ENCODE measurements around the gene GALM. TPM values are rescaled to one million over a fixed set of nuclear protein-coding genes. Genes with fewer than 3 reads are reported as not detected.
"Not testable (repeated sequence)": the region's sequence is repeated elsewhere in the genome, so short reads cannot be mapped to it uniquely, and the experiment has no call there.

Gene GALM
- total RNA-seq, 1 experiment from 2014 or later, result 48.7 TPM

- H3K4me1 Mint-ChIP-seq (ENCODE audit: low read depth, unreplicated experiment), result peaks cover 24% of the 10 kb centered on the region
- POLR2A ChIA-PET, result interaction anchor here (0.6 kb wide), 1 partner anchor 49 kb away, joined by 3 read pairs; the partner anchor contains the start of gene SRSF7
- CTCF ChIA-PET, result interaction anchor here (0.8 kb wide), 1 partner anchor 128 kb away, joined by 7 read pairs; no protein-coding TSS in a partner anchor
- Histone ChIP-seq H3K4me3 (ENCODE audit: low read depth, low read length) (no peak overlapping the region), H3K4me1 (no peaks in the 10 kb centered on the region), H3K27me3 (replicated peaks; ENCODE audit: control insufficient read depth, insufficient read depth, low read length) (no peaks in the 10 kb centered on the region), H3K36me3 (ENCODE audit: control insufficient read depth, insufficient read depth, low read length) (peaks cover 2% of the 10 kb centered on the region; the same call in 1 of the 2 replicates), H3K9me3 (no peaks in the 10 kb centered on the region)
- no peak for DNase-seq
- no peak overlapping the region for H3K4me3 Mint-ChIP-seq (ENCODE audit: unreplicated experiment)
- intact Hi-C loops (cut with micrococcal nuclease; ENCODE audit: unreplicated experiment), result no loop called here
- H3K36me3 Mint-ChIP-seq (ENCODE audit: insufficient read depth, unreplicated experiment), result peaks cover 14% of the 10 kb centered on the region
- no peak overlapping the region for H3K27ac Mint-ChIP-seq (ENCODE audit: unreplicated experiment)
- BruUV-seq (replicated peaks), result no TSS peak
- peaks cover 8% of the 10 kb centered on the region for H3K9me3 Mint-ChIP-seq (ENCODE audit: unreplicated experiment)
- no peaks in the 10 kb centered on the region for H3K27me3 Mint-ChIP-seq (ENCODE audit: insufficient read depth, unreplicated experiment)
- TF ChIP-seq CTCF (IDR thresholded peaks at IDR 0.05; ENCODE audit: insufficient read depth in 1 of 2, low read depth in 1 of 2, low read length in 1 of 2, severe bottlenecking in 1 of 2, unreplicated experiment in 1 of 2), result no peak
Measured at GRCh38 chr2:38702413-38702812, 36.5 kb downstream of the GALM start.

DNA sequence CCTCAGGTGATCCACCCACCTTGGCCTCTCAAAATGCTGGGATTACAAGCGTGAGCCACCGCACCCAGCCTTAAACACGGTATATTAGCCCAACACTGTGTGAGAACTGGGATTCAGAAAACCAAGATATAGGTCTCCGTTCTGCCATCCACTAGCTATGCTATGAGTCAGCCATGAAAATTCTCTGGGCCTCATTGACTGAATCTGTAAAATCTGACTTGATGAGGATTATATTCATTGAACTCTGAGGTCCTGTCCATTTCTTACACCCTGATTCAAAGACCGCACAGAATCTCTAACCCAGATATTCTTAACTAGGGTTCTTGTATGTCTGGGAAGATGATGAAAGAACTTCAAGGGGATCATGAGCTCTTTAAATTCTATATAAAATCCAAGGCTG is 37.4 kb downstream of the GALM start:
- H3K4me1 ChIP-seq; POLR2A ChIA-PET; DNase-seq; H3K27ac Mint-ChIP-seq (ENCODE audit: unreplicated experiment); BruUV-seq (replicated peaks); H3K36me3 ChIP-seq (ENCODE audit: control insufficient read depth, insufficient read depth, low read length); H3K4me3 Mint-ChIP-seq (ENCODE audit: unreplicated experiment); H3K4me3 ChIP-seq (ENCODE audit: low read depth, low read length); H3K27me3 ChIP-seq (replicated peaks; ENCODE audit: control insufficient read depth, insufficient read depth, low read length); H3K9me3 ChIP-seq; intact Hi-C loops (cut with micrococcal nuclease; ENCODE audit: unreplicated experiment); H3K9me3 Mint-ChIP-seq (ENCODE audit: unreplicated experiment); CTCF ChIA-PET; H3K27me3 Mint-ChIP-seq (ENCODE audit: insufficient read depth, unreplicated experiment): not testable (repeated sequence)
- H3K36me3 Mint-ChIP-seq (ENCODE audit: insufficient read depth, unreplicated experiment), result peaks cover 14% of the 10 kb centered on the region
- peaks cover 24% of the 10 kb centered on the region for H3K4me1 Mint-ChIP-seq (ENCODE audit: low read depth, unreplicated experiment)

DNA sequence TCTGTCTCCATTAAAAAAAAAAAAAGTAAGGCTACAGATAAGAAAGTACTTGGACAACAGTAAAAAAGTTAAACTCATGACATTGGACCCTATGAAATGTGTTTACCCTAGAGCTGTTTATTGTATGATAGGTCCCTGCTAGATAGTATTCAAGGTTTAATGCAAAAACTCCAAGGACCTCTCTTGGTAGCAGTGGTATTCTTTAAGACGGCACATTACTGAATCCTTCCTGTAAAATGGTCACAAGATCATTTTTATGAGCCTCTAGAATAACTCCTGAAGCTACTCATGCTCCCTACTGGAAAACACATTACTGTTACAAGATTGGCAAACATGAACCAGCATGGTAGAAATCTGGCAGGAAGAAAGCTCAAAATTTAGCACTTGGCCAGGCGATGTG is 38.8 kb downstream of the GALM start:
- Mint-ChIP-seq H3K27ac (ENCODE audit: unreplicated experiment) (no peak overlapping the region), H3K9me3 (ENCODE audit: unreplicated experiment) (peaks cover 8% of the 10 kb centered on the region), H3K4me1 (ENCODE audit: low read depth, unreplicated experiment) (peaks cover 24% of the 10 kb centered on the region), H3K36me3 (ENCODE audit: insufficient read depth, unreplicated experiment) (peaks cover 14% of the 10 kb centered on the region), H3K27me3 (ENCODE audit: insufficient read depth, unreplicated experiment) (no peaks in the 10 kb centered on the region), H3K4me3 (ENCODE audit: unreplicated experiment) (no peak overlapping the region)
- no peaks in the 10 kb centered on the region for H3K27me3 ChIP-seq (replicated peaks; ENCODE audit: control insufficient read depth, insufficient read depth, low read length)
- POLR2A ChIA-PET, result no interaction called here
- CTCF ChIA-PET, result interaction anchor here (0.9 kb wide), 1 partner anchor 123 kb away, joined by 3 read pairs; no protein-coding TSS in a partner anchor
- intact Hi-C loops (cut with micrococcal nuclease; ENCODE audit: unreplicated experiment), result no loop called here
- no peak for TF ChIP-seq CTCF (IDR thresholded peaks at IDR 0.05; ENCODE audit: insufficient read depth in 1 of 2, low read depth in 1 of 2, low read length in 1 of 2, severe bottlenecking in 1 of 2, unreplicated experiment in 1 of 2)
- no peak overlapping the region for H3K4me3 ChIP-seq (ENCODE audit: low read depth, low read length)
- H3K9me3 ChIP-seq, result no peaks in the 10 kb centered on the region
- H3K36me3 ChIP-seq (ENCODE audit: control insufficient read depth, insufficient read depth, low read length), result peaks cover 2% of the 10 kb centered on the region; the same call in 1 of the 2 replicates
- no peaks in the 10 kb centered on the region for H3K4me1 ChIP-seq
- no peak for DNase-seq
- BruUV-seq (replicated peaks), result no TSS peak
